PFSK-1 (cell line): ENCODE results near the gene CHST11.

Experiments used
- FOXP2 ChIP-seq: optimal IDR thresholded peaks from 2 replicates; pipeline ENCODE3; 2011; ENCODE audit warnings: borderline replicate concordance, control low read depth, inconsistent platforms; ENCODE audit not compliant: insufficient read depth; ENCODE audit errors: extremely low read length, extremely low read depth
- POLR2AphosphoS5 ChIP-seq: IDR thresholded peaks from 2 replicates; pipeline ENCODE4 v1.6.1; 2012; ENCODE audit warnings: low read depth, mild to moderate bottlenecking, control low read depth, low read length, moderate library complexity
- SIN3A ChIP-seq: IDR thresholded peaks from 2 replicates; pipeline ENCODE4 v1.6.1; 2012; ENCODE audit warnings: mild to moderate bottlenecking, low read length, moderate library complexity, borderline replicate concordance; ENCODE audit not compliant: insufficient read depth
- TAF1 ChIP-seq: IDR thresholded peaks from 2 replicates; pipeline ENCODE4 v1.6.1; 2012; ENCODE audit warnings: low read length, control low read depth, borderline replicate concordance; ENCODE audit not compliant: insufficient read depth
- TF ChIP-seq, protein P1 (sequence below), 2 experiments: IDR thresholded peaks; 2 replicates each; pipeline versions ENCODE4 v1.6.1 to v1.8.0; 2011 to 2012; ENCODE audit warnings: low read depth in 2 of 2, low read length in 2 of 2, control low read depth in 1 of 2, inconsistent platforms in 1 of 2, mild to moderate bottlenecking in 1 of 2, moderate library complexity in 1 of 2; ENCODE audit not compliant: insufficient read depth in 1 of 2

CHST11 gene

DNA sequence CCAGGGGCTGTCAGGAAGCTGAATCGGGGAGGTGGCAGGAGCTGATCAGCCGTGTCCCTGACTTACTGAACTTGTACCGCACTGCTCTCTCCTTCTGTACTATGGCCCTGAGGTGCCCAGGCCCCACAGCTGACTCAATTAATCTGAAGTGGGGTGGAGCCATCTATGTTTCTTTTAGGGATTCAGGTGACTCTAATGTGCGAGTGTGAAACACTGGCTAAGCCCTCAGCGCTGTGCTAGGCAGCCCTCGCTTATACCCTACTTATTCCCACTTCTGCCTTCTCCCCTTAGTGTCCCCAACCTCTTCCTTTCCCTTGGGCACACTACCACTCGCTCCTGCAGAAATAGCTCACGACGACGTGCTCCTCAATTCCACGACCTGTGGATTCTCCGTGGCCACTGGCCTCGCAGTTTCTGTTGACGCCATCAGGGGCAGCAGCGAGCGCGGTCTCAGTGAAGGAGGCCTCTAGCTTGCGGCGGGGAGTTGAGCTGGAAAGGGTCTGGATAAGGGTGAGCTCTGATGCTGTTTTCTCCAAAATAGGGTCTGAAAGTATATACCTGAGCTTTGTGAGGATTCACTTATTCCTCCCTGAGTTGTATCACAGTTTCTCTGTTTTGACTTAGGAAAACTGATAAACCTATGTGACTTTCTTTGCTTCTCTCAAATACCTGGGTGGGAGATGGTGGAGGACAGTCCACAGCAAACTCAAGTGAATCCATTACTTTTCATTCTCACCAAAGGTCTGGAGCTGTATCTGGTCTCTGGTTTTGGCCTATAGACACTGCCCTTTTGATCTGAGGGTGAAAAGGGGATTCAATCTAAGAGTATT is 333.8 kb downstream of the CHST11 start:
- no peak for TF ChIP-seq FOXP2
- TF ChIP-seq, protein P1, sequence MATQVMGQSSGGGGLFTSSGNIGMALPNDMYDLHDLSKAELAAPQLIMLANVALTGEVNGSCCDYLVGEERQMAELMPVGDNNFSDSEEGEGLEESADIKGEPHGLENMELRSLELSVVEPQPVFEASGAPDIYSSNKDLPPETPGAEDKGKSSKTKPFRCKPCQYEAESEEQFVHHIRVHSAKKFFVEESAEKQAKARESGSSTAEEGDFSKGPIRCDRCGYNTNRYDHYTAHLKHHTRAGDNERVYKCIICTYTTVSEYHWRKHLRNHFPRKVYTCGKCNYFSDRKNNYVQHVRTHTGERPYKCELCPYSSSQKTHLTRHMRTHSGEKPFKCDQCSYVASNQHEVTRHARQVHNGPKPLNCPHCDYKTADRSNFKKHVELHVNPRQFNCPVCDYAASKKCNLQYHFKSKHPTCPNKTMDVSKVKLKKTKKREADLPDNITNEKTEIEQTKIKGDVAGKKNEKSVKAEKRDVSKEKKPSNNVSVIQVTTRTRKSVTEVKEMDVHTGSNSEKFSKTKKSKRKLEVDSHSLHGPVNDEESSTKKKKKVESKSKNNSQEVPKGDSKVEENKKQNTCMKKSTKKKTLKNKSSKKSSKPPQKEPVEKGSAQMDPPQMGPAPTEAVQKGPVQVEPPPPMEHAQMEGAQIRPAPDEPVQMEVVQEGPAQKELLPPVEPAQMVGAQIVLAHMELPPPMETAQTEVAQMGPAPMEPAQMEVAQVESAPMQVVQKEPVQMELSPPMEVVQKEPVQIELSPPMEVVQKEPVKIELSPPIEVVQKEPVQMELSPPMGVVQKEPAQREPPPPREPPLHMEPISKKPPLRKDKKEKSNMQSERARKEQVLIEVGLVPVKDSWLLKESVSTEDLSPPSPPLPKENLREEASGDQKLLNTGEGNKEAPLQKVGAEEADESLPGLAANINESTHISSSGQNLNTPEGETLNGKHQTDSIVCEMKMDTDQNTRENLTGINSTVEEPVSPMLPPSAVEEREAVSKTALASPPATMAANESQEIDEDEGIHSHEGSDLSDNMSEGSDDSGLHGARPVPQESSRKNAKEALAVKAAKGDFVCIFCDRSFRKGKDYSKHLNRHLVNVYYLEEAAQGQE (IDR thresholded peaks at IDR 0.05; ENCODE audit: insufficient read depth in 1 of 2, low read depth in 2 of 2, low read length in 2 of 2): no peak
- no peak for TF ChIP-seq POLR2AphosphoS5
- no peak for TF ChIP-seq SIN3A
- no peak for TF ChIP-seq TAF1

DNA sequence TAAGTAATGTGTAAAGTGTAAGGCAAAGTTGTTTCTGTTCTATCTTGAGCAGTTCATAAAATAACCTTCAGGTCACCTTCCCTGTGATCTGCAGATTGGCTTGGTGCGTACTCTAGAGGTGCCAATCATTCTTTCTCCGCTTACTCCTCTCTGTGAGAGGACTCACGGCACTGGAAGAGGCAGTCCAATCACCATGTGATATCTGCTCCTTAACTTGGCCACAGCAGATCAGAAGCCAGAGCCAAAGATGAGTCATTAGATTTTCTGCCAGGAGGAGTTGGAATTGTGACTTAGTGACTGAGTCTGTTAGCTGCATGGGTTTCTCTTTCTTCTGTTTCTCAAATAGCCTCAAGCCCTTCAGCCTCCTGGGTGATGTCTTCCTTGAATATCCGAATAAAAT is 335.8 kb downstream of the CHST11 start:
- TF ChIP-seq, protein P1 (IDR thresholded peaks at IDR 0.05; ENCODE audit: insufficient read depth in 1 of 2, low read depth in 2 of 2, low read length in 2 of 2): no peak
- TF ChIP-seq FOXP2 (no peak), SIN3A (no peak), POLR2AphosphoS5 (no peak), TAF1 (no peak)

DNA sequence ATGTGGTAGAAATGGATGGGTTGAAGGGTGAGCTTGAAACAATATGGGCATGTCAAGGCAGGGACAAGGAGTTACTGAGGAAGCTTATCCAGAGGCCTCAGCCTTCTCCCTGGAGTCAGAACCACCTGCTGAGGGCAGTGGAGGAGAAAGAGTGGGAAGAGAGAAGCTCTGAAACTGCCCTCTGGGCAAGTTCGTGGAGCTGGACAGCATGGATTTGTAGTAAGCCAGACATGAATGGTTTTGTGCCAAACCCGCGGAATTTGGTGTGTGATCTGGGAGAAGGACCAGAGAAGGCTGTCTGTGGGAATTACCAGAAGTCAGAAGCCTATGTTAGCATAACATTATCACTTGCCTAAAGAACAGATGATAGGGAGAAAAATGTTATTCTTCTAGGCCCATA is 336.5 kb downstream of the CHST11 start:
- no peak for TF ChIP-seq SIN3A
- TF ChIP-seq TAF1: no peak
- TF ChIP-seq, protein P1 (IDR thresholded peaks at IDR 0.05; ENCODE audit: insufficient read depth in 1 of 2, low read depth in 2 of 2, low read length in 2 of 2): no peak
- no peak for TF ChIP-seq POLR2AphosphoS5
- no peak for TF ChIP-seq FOXP2

DNA sequence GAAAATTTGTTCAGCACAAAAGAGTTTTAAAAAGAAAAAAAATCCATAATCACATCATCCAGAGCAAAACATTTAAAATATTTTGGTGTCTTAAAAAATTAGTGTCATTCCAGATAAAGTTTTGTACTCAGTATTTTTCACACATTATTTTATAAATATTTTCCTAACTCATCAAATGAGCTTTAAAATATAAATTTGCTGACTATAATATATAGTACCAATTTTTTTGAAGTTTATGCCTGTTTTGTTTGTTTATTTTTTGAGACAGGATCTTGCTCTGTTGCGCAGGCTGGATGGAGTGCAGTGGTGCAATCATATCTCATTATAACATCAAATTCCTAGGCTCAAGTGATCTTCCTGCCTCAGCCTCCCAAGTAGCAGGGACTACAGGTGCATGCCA is 337.2 kb downstream of the CHST11 start:
- TF ChIP-seq SIN3A (no peak), FOXP2 (no peak), POLR2AphosphoS5 (no peak), TAF1 (no peak)
- TF ChIP-seq, protein P1 (IDR thresholded peaks at IDR 0.05; ENCODE audit: insufficient read depth in 1 of 2, low read depth in 2 of 2, low read length in 2 of 2): no peak
